HuH-7 (cell line): ENCODE measurements around the gene NOC2L.
"Not testable (repeated sequence)": the region's sequence is repeated elsewhere in the genome, so short reads cannot be mapped to it uniquely, and the experiment has no call there.

ENCODE experiments used
- DNase-seq: peaks from one replicate; pipeline ENCODE4 v3.0.0; 2011; ENCODE audit warnings: low spot score

NOC2L gene

GRCh38 chr1:993379-993995 is 34.4 kb upstream of the NOC2L start:
- DNase-seq, result no peak

GRCh38 chr1:992362-992761 is 33.3 kb upstream of the NOC2L start:
- no peak for DNase-seq

- no peak for DNase-seq
These were observed 32.8 kb upstream of the NOC2L start for GRCh38 chr1:991895-992294.

- DNase-seq, result not testable (repeated sequence)
These were observed 32.2 kb upstream of the NOC2L start for GRCh38 chr1:991275-991674.

GRCh38 chr1:988061-988460 is 29.0 kb upstream of the NOC2L start:
- DNase-seq, result not testable (repeated sequence)

- no peak for DNase-seq
These were observed 26.1 kb upstream of the NOC2L start for GRCh38 chr1:985126-985525.

- no peak for DNase-seq
These were observed 25.4 kb upstream of the NOC2L start for GRCh38 chr1:984476-984814.

GRCh38 chr1:983798-984475 is 24.9 kb upstream of the NOC2L start:
- no peak for DNase-seq

GRCh38 chr1:982765-983436 is 23.8 kb upstream of the NOC2L start:
- no peak for DNase-seq

GRCh38 chr1:981955-982558 is 23.0 kb upstream of the NOC2L start, which contains the start of gene PERM1:
TSS of gene PERM1 (minus strand) at chr1:982093. CDS start at chr1:981029, 1,064 bp downstream.
- DNase-seq, result no peak

- DNase-seq, result no peak
These were observed 22.5 kb upstream of the NOC2L start for GRCh38 chr1:981491-981954.

- no peak for DNase-seq
These were observed 21.7 kb upstream of the NOC2L start for GRCh38 chr1:980602-981395.

GRCh38 chr1:980137-980571 is 21.1 kb upstream of the NOC2L start:
- DNase-seq, result no peak

GRCh38 chr1:979744-980072 is 20.7 kb upstream of the NOC2L start:
- DNase-seq, result no peak

GRCh38 chr1:978835-979743 is 20.0 kb upstream of the NOC2L start:
- no peak for DNase-seq

- DNase-seq, result no peak
These were observed 19.2 kb upstream of the NOC2L start for GRCh38 chr1:978069-978834.

GRCh38 chr1:976791-977190 is 17.7 kb upstream of the NOC2L start:
- DNase-seq, result not testable (repeated sequence)

- DNase-seq, result peak; percentile 91
These were observed 17.0 kb upstream of the NOC2L start for GRCh38 chr1:975896-976683.

- DNase-seq, result no peak
These were observed 16.3 kb upstream of the NOC2L start for GRCh38 chr1:975365-975764.
